Tibial nerve (tissue), 3 donors: ENCODE measurements around the gene ZFHX2.

ENCODE experiments used
- CTCF ChIP-seq, 5 experiments: fragments of 200-600 bp in 3 of 5; fragments of 450-650 bp in 2 of 5; sonication (generic) in 3 of 5; IDR thresholded peaks; one replicate each; pipeline ENCODE4 v1.5.1; 2016 to 2019; ENCODE audit warnings: antibody characterized with exemption in 5 of 5, mild to moderate bottlenecking in 3 of 5, moderate library complexity in 2 of 5
- POLR2A ChIP-seq, 2 donors: fragments of 450-650 bp; IDR thresholded peaks; one replicate each; pipeline ENCODE4 v1.6.1; 2017; ENCODE audit warnings: antibody characterized with exemption in 2 of 2, mild to moderate bottlenecking in 2 of 2, moderate library complexity in 2 of 2

GRCh38 chr14:23494223-23494622 is 57.3 kb downstream of the ZFHX2 start:
- TF ChIP-seq CTCF (IDR thresholded peaks at IDR 0.05) (no peak), POLR2A (IDR thresholded peaks at IDR 0.05) (no peak)
